Gastrocnemius medialis (tissue), 4 donors: ENCODE data around the gene LMNB1.

Experiments used
- POLR2A ChIP-seq, 2 donors: fragments of 450-650 bp; IDR thresholded peaks; one replicate each; pipeline ENCODE4 v1.6.1; 2017; ENCODE audit warnings: antibody characterized with exemption in 2 of 2, mild to moderate bottlenecking in 2 of 2, moderate library complexity in 2 of 2
- TF ChIP-seq, protein P1 (sequence below), 5 experiments: fragments of 450-650 bp in 3 of 5; fragments of 200-600 bp in 2 of 5; sonication (generic) in 2 of 5; IDR thresholded peaks in 4 of 5; conservative IDR thresholded peaks in 1 of 5; 1 replicate in 4 of 5; 2 replicates in 1 of 5; pipeline ENCODE4 v1.5.1; 2016 to 2019; ENCODE audit warnings: antibody characterized with exemption in 5 of 5, mild to moderate bottlenecking in 3 of 5, moderate library complexity in 3 of 5

DNA sequence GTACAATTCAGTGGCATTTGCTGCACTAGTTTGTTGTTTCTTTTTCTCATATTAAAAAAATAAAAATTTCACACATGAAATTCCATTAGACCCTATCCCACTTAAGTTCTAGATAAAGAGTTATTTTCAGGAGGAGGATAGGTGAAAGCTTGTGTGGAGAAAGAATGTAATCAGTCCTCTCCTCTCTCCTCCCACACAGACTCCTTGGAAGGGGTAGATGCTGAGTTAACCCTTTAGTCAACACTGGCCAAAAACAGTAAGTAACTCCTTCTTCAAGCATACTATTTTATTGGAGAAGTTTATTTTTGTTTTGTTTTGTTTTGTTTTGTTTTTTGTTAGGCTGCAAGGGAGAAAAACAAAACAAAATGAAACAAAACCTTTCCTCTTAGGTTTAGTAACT, 30.6 kb upstream of the LMNB1 start:
- TF ChIP-seq POLR2A (IDR thresholded peaks at IDR 0.05): no peak
- TF ChIP-seq, protein P1, sequence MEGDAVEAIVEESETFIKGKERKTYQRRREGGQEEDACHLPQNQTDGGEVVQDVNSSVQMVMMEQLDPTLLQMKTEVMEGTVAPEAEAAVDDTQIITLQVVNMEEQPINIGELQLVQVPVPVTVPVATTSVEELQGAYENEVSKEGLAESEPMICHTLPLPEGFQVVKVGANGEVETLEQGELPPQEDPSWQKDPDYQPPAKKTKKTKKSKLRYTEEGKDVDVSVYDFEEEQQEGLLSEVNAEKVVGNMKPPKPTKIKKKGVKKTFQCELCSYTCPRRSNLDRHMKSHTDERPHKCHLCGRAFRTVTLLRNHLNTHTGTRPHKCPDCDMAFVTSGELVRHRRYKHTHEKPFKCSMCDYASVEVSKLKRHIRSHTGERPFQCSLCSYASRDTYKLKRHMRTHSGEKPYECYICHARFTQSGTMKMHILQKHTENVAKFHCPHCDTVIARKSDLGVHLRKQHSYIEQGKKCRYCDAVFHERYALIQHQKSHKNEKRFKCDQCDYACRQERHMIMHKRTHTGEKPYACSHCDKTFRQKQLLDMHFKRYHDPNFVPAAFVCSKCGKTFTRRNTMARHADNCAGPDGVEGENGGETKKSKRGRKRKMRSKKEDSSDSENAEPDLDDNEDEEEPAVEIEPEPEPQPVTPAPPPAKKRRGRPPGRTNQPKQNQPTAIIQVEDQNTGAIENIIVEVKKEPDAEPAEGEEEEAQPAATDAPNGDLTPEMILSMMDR (IDR thresholded peaks at IDR 0.05 in 4 of 5, conservative IDR thresholded peaks at IDR 0.05 in 1 of 5): no peak
